Prostate gland (tissue), 2 donors: ENCODE measurements around the gene SCO2. TPM values are rescaled to one million over a fixed set of nuclear protein-coding genes. Genes with fewer than 3 reads are reported as not detected.

Experiments used
- DNase-seq: peaks from one replicate; pipeline ENCODE4 v3.0.0-alpha.2; 2019; ENCODE audit warnings: low spot score
- H3K27ac ChIP-seq, 2 donors: fragments of 200-600 bp; sonication (generic); 2 replicates each; pipeline ENCODE4 v1.5.1; 2017 to 2019
- H3K27me3 ChIP-seq: fragments of 200-600 bp; sonication (generic); replicated peaks from 2 replicates; pipeline ENCODE4 v1.5.1; 2019; ENCODE audit not compliant: insufficient read depth
- H3K36me3 ChIP-seq, 2 donors: fragments of 200-600 bp; sonication (generic); 1 replicate in 1 of 2; 2 replicates in 1 of 2; pipeline versions ENCODE4 v1.5.1 to v1.8.1; 2017 to 2019
- H3K4me1 ChIP-seq: fragments of 200-600 bp; sonication (generic); replicated peaks from 2 replicates; pipeline ENCODE4 v1.5.1; 2019
- H3K4me3 ChIP-seq, 2 donors: fragments of 200-600 bp; sonication (generic); 2 replicates each; pipeline ENCODE4 v1.5.1; 2017 to 2019
- H3K9me3 ChIP-seq: fragments of 200-600 bp; sonication (generic); 2 replicates; pipeline ENCODE4 v1.5.1; 2017
- CTCF ChIP-seq, 4 experiments: fragments of 200-600 bp in 2 of 4; fragments of 450-650 bp in 2 of 4; sonication (generic) in 2 of 4; IDR thresholded peaks; 1 replicate in 3 of 4; 2 replicates in 1 of 4; pipeline ENCODE4 v1.5.1; 2016 to 2019; ENCODE audit warnings: antibody characterized with exemption in 4 of 4, mild to moderate bottlenecking in 2 of 4, moderate library complexity in 2 of 4
- POLR2A ChIP-seq: fragments of 450-650 bp; IDR thresholded peaks from one replicate; pipeline ENCODE4 v1.6.1; 2016; ENCODE audit warnings: antibody characterized with exemption, mild to moderate bottlenecking
- POLR2AphosphoS5 ChIP-seq: sonication (generic); formaldehyde crosslinking; IDR thresholded peaks from one replicate; pipeline ENCODE4 v1.6.1; 2017; ENCODE audit warnings: antibody characterized with exemption
- WGBS: methylation state at CpG from one replicate; pipeline ENCODE4 v1.1.5; 2018; 5-methylcytosine and 5-hydroxymethylcytosine counted together
- intact Hi-C: fragments of 100-400 bp; cut with DNase I; formaldehyde crosslinking; loops from one replicate; pipeline ENCODE4 v1.14.2; 2022
- total RNA-seq, 2 donors: library from RNA; depleted of rRNA; stranded (reverse); fragments of >200 nt; gene quantifications; one replicate each; pipeline ENCODE4 v1.1.0, GENCODE V29; 2016

SCO2 gene
- total RNA-seq, 2 donors from 2014 or later = 1.5 to 8.3 TPM

- Histone ChIP-seq H3K9me3 (no peaks in the 10 kb centered on the region), H3K4me3 (peak overlapping the region; percentile 59 to 82), H3K36me3 (peaks cover 0 to 5% of the 10 kb centered on the region in 2 donors), H3K4me1 (peaks cover 11% of the 10 kb centered on the region), H3K27ac (peak overlapping the region; percentile 87 to 92), H3K27me3 (no peaks in the 10 kb centered on the region)
- intact Hi-C loops = no loop called here
- 2% methylated on average over 62 of the region's 77 CpGs for WGBS
- DNase-seq = peak; percentile 66
- TF ChIP-seq CTCF (IDR thresholded peaks at IDR 0.05) = peak; percentile 35 to 73 (median 54)
- TF ChIP-seq POLR2AphosphoS5 = no peak
- TF ChIP-seq POLR2A = peak; percentile 58
Measured at GRCh38 chr22:50526108-50526833, 873 bp upstream of the SCO2 start.

- Histone ChIP-seq H3K36me3 (peaks cover 0 to 5% of the 10 kb centered on the region in 2 donors), H3K4me3 (peak overlapping the region; percentile 59 to 82), H3K27ac (peak overlapping the region; percentile 87 to 92), H3K27me3 (no peaks in the 10 kb centered on the region), H3K9me3 (no peaks in the 10 kb centered on the region), H3K4me1 (peaks cover 7% of the 10 kb centered on the region)
- intact Hi-C loops = no loop called here
- no peak for DNase-seq
- WGBS = 0% methylated on average over 11 of the region's 33 CpGs
- peak in 1 of 4 experiments; percentile 36 for TF ChIP-seq CTCF (IDR thresholded peaks at IDR 0.05)
- TF ChIP-seq POLR2A = no peak
- TF ChIP-seq POLR2AphosphoS5 = no peak
Measured at GRCh38 chr22:50525858-50526107, 385 bp upstream of the SCO2 start.

- TF ChIP-seq POLR2AphosphoS5 (no peak), POLR2A (no peak), CTCF (IDR thresholded peaks at IDR 0.05) (no peak)
- peaks cover 7% of the 10 kb centered on the region for H3K4me1 ChIP-seq
- no peaks in the 10 kb centered on the region for H3K9me3 ChIP-seq
- H3K27ac ChIP-seq = peak overlapping the region; percentile 87 to 92
- H3K27me3 ChIP-seq = no peaks in the 10 kb centered on the region
- intact Hi-C loops = no loop called here
- DNase-seq = no peak
- peaks cover 0 to 5% of the 10 kb centered on the region in 2 donors for H3K36me3 ChIP-seq
- 7% methylated on average over 19 of the region's 19 CpGs for WGBS
- peak overlapping the region; percentile 59 to 82 for H3K4me3 ChIP-seq
Measured at GRCh38 chr22:50524676-50525103, 708 bp downstream of the SCO2 start.

GRCh38 chr22:50523806-50524675 lies 1.4 kb downstream of the SCO2 start:
- intact Hi-C loops = no loop called here
- no peak for DNase-seq
- Histone ChIP-seq H3K27ac (no peak overlapping the region), H3K4me1 (peaks cover 7% of the 10 kb centered on the region), H3K36me3 (peaks cover 0 to 8% of the 10 kb centered on the region in 2 donors), H3K4me3 (peak overlapping the region in 1 of 2 donors; percentile 82), H3K9me3 (no peaks in the 10 kb centered on the region), H3K27me3 (no peaks in the 10 kb centered on the region)
- TF ChIP-seq POLR2A (no peak), POLR2AphosphoS5 (no peak)
- 80% methylated on average over 20 of the region's 25 CpGs for WGBS

- H3K4me1 ChIP-seq = peaks cover 7% of the 10 kb centered on the region
- intact Hi-C loops = no loop called here
- no peak overlapping the region for H3K27ac ChIP-seq
- H3K9me3 ChIP-seq = no peaks in the 10 kb centered on the region
- H3K36me3 ChIP-seq = peaks cover 0 to 8% of the 10 kb centered on the region in 2 donors
- H3K27me3 ChIP-seq = no peaks in the 10 kb centered on the region
- DNase-seq = no peak
- no peak overlapping the region for H3K4me3 ChIP-seq
- WGBS = 86% methylated on average over 16 of the region's 16 CpGs
- TF ChIP-seq POLR2AphosphoS5 = no peak
- TF ChIP-seq POLR2A = no peak
- no peak for TF ChIP-seq CTCF (IDR thresholded peaks at IDR 0.05)
Measured at GRCh38 chr22:50523458-50523805, 2.0 kb downstream of the SCO2 start.
